K562 (cell line): Measurements from ENCODE around the gene PHB1. TPM values are rescaled to one million over a fixed set of nuclear protein-coding genes. Genes with fewer than 3 reads are reported as not detected.
A peak's percentile ranks its signal among the peaks of the same experiment; 100 is the strongest.

Experiments used
- ATAC-seq: fragments of 200-7000 bp; cut with Tn5 transposase; 3 replicates; pipeline ENCODE4 v1.9.1; 2020; ENCODE audit warnings: moderate library complexity
- BruUV-seq: library from RNA; stranded (reverse); fragments of 400-500 nt; replicated peaks from 2 replicates; lab custom pipeline; 2021; lab: Mats Ljungman, UMichigan
- CTCF ChIA-PET: fragments of 300-600 bp; formaldehyde crosslinking; extraction: SDS; loops from one replicate; lab custom pipeline; 2021; ENCODE audit warnings: low intra/inter-chr PET ratio; lab: Yijun Ruan, JAX
- POLR2A ChIA-PET: fragments of 300-600, 350-650 bp; sonication (Branson Sonifier 250); formaldehyde crosslinking; extraction: SDS; loops from one replicate; lab custom pipeline; 2021; ENCODE audit warnings: antibody characterized with exemption, inconsistent platforms; lab: Yijun Ruan, JAX
- DNase-seq, 4 experiments: peaks; one replicate each; pipeline versions ENCODE4 v3.0.0 to v3.0.0-alpha.2; 2011 to 2018; ENCODE audit warnings: low spot score in 3 of 4, mixed read lengths in 3 of 4; ENCODE audit errors: extremely low read depth in 1 of 4
- FAIRE-seq: peaks from 2 replicates; lab custom pipeline; 2011; peaks lifted over from hg19 to GRCh38; lab: Jason Lieb, UNC
- H2AFZ ChIP-seq: 2 replicates; pipeline ENCODE4 v1.6.0; 2011; ENCODE audit warnings: low read depth, low read length, control low read depth, inconsistent platforms
- H3K27ac ChIP-seq: fragments of 200-600 bp; 3 replicates; pipeline ENCODE4 v1.8.0; 2011; ENCODE audit warnings: low read depth, mild to moderate bottlenecking, control low read depth, inconsistent platforms, low read length, moderate library complexity, mixed read lengths; ENCODE audit errors: extremely low read depth
- H3K27me3 ChIP-seq, 2 experiments: fragments of 300-600 bp in 1 of 2; 2 replicates in 1 of 2; 3 replicates in 1 of 2; pipeline versions ENCODE4 v1.6.0 to v1.8.0; 2011; ENCODE audit warnings: inconsistent platforms in 2 of 2, low read length in 2 of 2, mild to moderate bottlenecking in 1 of 2, mixed read lengths in 1 of 2, moderate library complexity in 1 of 2; ENCODE audit not compliant: control insufficient read depth in 2 of 2, insufficient read depth in 2 of 2
- H3K36me3 ChIP-seq: fragments of 300-600 bp; 3 replicates; pipeline ENCODE4 v1.8.0; 2011; ENCODE audit warnings: mild to moderate bottlenecking, low read length, inconsistent platforms; ENCODE audit not compliant: control insufficient read depth, insufficient read depth
- H3K4me1 ChIP-seq, 2 experiments: fragments of 200-600 bp in 1 of 2; replicated peaks in 1 of 2; 2 replicates in 1 of 2; 3 replicates in 1 of 2; pipeline versions ENCODE4 v1.5.1 to v1.8.0; 2011; ENCODE audit warnings: inconsistent platforms in 2 of 2, low read length in 2 of 2, mild to moderate bottlenecking in 1 of 2, mixed read lengths in 1 of 2, moderate library complexity in 1 of 2; ENCODE audit not compliant: control insufficient read depth in 2 of 2, insufficient read depth in 2 of 2
- H3K4me2 ChIP-seq: 2 replicates; pipeline ENCODE4 v1.6.1; 2011; ENCODE audit warnings: low read length, control low read depth, inconsistent platforms, mixed read lengths; ENCODE audit not compliant: insufficient read depth
- H3K4me3 ChIP-seq: fragments of 200-600 bp; sonication (generic), shearing (Covaris generic); 2 replicates; pipeline ENCODE4 v1.5.1; 2016; ENCODE audit warnings: control low read depth, inconsistent platforms
- H3K79me2 ChIP-seq: fragments of 200-600 bp; 3 replicates; pipeline ENCODE4 v1.8.0; 2011; ENCODE audit warnings: low read length, inconsistent platforms; ENCODE audit not compliant: control insufficient read depth, insufficient read depth
- H3K9ac ChIP-seq, 2 experiments: 2 replicates each; pipeline versions ENCODE4 v1.6.0 to v1.6.1; 2011; ENCODE audit warnings: low read depth in 2 of 2, low read length in 2 of 2, control low read depth in 1 of 2, inconsistent platforms in 1 of 2, mild to moderate bottlenecking in 1 of 2, mixed read lengths in 1 of 2; ENCODE audit not compliant: insufficient read depth in 1 of 2
- H3K9me1 ChIP-seq: one replicate; pipeline ENCODE4 v1.6.0; 2011; ENCODE audit warnings: inconsistent platforms, mild to moderate bottlenecking, low read length, moderate library complexity; ENCODE audit not compliant: control insufficient read depth, insufficient read depth
- H3K9me3 ChIP-seq: replicated peaks from 2 replicates; pipeline ENCODE4 v1.5.1; 2011; ENCODE audit warnings: low read depth, low read length, inconsistent platforms; ENCODE audit not compliant: control insufficient read depth, insufficient read depth
- H4K20me1 ChIP-seq: replicated peaks from 2 replicates; pipeline ENCODE4 v1.6.1; 2011; ENCODE audit warnings: low read length, inconsistent platforms, mixed read lengths; ENCODE audit not compliant: control insufficient read depth, insufficient read depth
- EGR1 ChIP-seq: fragments of 450-650 bp; conservative IDR thresholded peaks from 2 replicates; pipeline ENCODE4 v1.6.1; 2017; ENCODE audit warnings: mild to moderate bottlenecking
- NR2C2 ChIP-seq, 2 experiments: fragments of 200-800 bp in 1 of 2; sonication (Bioruptor generic) in 1 of 2; sonication (generic) in 1 of 2; formaldehyde crosslinking in 1 of 2; IDR thresholded peaks; 2 replicates each; pipeline versions ENCODE4 v1.6.1 to v1.8.0; 2016 to 2022; ENCODE audit warnings: mild to moderate bottlenecking in 1 of 2, missing compliant biosample characterization in 1 of 2, missing genetic modification characterization in 1 of 2, missing genetic modification reagents in 1 of 2
- ZNF695 ChIP-seq: fragments of 450-650 bp; formaldehyde crosslinking; IDR thresholded peaks from 2 replicates; pipeline ENCODE4 v1.4.0; 2020; ENCODE audit warnings: mild to moderate bottlenecking, moderate library complexity
- ZNF77 ChIP-seq: fragments of 250-450 bp; sonication (Bioruptor Pico); IDR thresholded peaks from 2 replicates; pipeline ENCODE4 v1.5.0; 2020
- whole genome bisulfite sequencing: fragments of 100-300 bp; shearing (Covaris generic); methylation state at CpG from one replicate; pipeline ENCODE4 v1.1.6; 2016; ENCODE audit warnings: low coverage, mixed read lengths; ENCODE audit not compliant: insufficient coverage; ENCODE audit errors: missing lambda C conversion rate; 5-methylcytosine and 5-hydroxymethylcytosine counted together
- in situ Hi-C: fragments of 300-500 bp; cut with MboI; formaldehyde crosslinking; loops from 4 replicates; pipeline ENCODE4 v1.15.0; 2018; ENCODE audit warnings: inconsistent platforms, mixed read lengths
- intact Hi-C: fragments of 100-400 bp; cut with micrococcal nuclease; formaldehyde crosslinking; loops from 2 replicates; pipeline ENCODE4 v1.14.2; 2022
- polyA plus RNA-seq, 8 experiments: library from polyadenylated mRNA; depleted of rRNA in 4 of 8; stranded (reverse) in 5 of 8; unstranded in 3 of 8; fragments of >200 nt; fragmentation: Nextera tagmentation in 2 of 8; fragmentation: Illumina TruSeq in 1 of 8; extraction: Ambion mirVana in 2 of 8; extraction: Trizol in 1 of 8; gene quantifications; 2 replicates each; pipeline versions ENCODE4 v1.2.1 to v1.2.3, GENCODE V29; 2011 to 2014; ENCODE audit warnings: inconsistent platforms in 1 of 8, missing spikeins in 1 of 8
- total RNA-seq, 7 experiments: library from RNA; depleted of rRNA in 6 of 7; stranded (reverse); fragments of >200 nt in 6 of 7; fragmentation: Illumina TruSeq in 2 of 7; extraction: Trizol in 2 of 7; gene quantifications; 2 replicates each; pipeline versions ENCODE4 v1.2.1 to v1.2.3, GENCODE V29; 2011 to 2021; ENCODE audit warnings: low replicate concordance in 1 of 7
- TF ChIP-seq, protein P1 (sequence below): fragments of 450-650 bp; IDR thresholded peaks from 2 replicates; pipeline ENCODE4 v1.6.1; 2016
- TF ChIP-seq, protein P2 (sequence below): fragments of 250-450 bp; sonication (Bioruptor Pico); IDR thresholded peaks from 2 replicates; pipeline ENCODE4 v1.4.0; 2020; ENCODE audit warnings: mild to moderate bottlenecking, moderate library complexity
- TF ChIP-seq, protein P3 (sequence below): IDR thresholded peaks from 2 replicates; pipeline ENCODE4 v1.6.1; 2011; ENCODE audit warnings: borderline replicate concordance, low read depth, mild to moderate bottlenecking, moderate library complexity, low read length; ENCODE audit not compliant: insufficient read depth, poor library complexity, severe bottlenecking

Gene PHB1
- total and polyA plus RNA-seq, 9 of the 15 experiments (the other 6 are each of a cell fraction or from before 2014, with no cell fraction given) = 191 to 818 (median 349) TPM

DNA sequence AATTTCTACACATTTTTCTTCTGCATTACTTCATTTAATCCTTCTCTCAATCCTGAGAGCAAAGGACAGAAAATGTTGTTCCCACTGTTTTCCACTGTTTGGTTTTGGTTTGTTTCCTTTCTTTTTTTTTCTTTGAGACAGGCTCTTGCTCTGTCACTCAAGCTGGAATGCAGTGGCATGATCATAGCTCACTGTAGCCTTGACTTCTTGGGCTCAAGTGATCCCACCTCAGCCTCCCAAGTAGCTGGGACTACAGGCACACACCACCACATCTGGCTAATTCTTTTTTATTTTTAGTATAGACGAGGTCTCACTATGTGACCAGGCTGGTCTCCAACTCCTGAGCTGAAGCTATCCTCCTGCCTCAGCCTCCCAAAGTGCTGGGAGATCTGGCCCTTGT, 45.6 kb downstream of the PHB1 start:
- 14% methylated on average over 1 of the region's 1 CpG for WGBS
- no peaks in the 10 kb centered on the region for H3K9me1 ChIP-seq
- no peaks in the 10 kb centered on the region for H3K79me2 ChIP-seq
- ATAC-seq (no peak), DNase-seq (no peak), FAIRE-seq (no peak)
- peaks cover 0 to 8% of the 10 kb centered on the region in 2 experiments; a peak in 3 of 5 replicates for H3K4me1 ChIP-seq
- H3K27me3 ChIP-seq = no peaks in the 10 kb centered on the region
- H4K20me1 ChIP-seq = no peaks in the 10 kb centered on the region
- intact Hi-C loops (no loop called here), in situ Hi-C loops (no loop called here)
- BruUV-seq = no TSS peak
- ChIA-PET CTCF (interaction anchor here (0.7 to 1.1 kb wide), 2 partner anchors 12 to 54 kb away, joined by 3 to 5 read pairs; no protein-coding TSS in a partner anchor), POLR2A (interaction anchor here (1.3 kb wide), 1 partner anchor 8 kb away, joined by 6 read pairs; no protein-coding TSS in a partner anchor)
- no peak overlapping the region for H3K4me2 ChIP-seq
- H3K27ac ChIP-seq = no peak overlapping the region
- H3K9ac ChIP-seq = no peak overlapping the region
- no peak overlapping the region for H3K4me3 ChIP-seq
- no peaks in the 10 kb centered on the region for H3K9me3 ChIP-seq
- no peak for TF ChIP-seq ZNF77 (CRISPR knock-in tag)
- TF ChIP-seq, protein P1, sequence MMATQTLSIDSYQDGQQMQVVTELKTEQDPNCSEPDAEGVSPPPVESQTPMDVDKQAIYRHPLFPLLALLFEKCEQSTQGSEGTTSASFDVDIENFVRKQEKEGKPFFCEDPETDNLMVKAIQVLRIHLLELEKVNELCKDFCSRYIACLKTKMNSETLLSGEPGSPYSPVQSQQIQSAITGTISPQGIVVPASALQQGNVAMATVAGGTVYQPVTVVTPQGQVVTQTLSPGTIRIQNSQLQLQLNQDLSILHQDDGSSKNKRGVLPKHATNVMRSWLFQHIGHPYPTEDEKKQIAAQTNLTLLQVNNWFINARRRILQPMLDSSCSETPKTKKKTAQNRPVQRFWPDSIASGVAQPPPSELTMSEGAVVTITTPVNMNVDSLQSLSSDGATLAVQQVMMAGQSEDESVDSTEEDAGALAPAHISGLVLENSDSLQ = peak; percentile 73
- H3K36me3 ChIP-seq = no peaks in the 10 kb centered on the region
- no peak overlapping the region for H2AFZ ChIP-seq

DNA sequence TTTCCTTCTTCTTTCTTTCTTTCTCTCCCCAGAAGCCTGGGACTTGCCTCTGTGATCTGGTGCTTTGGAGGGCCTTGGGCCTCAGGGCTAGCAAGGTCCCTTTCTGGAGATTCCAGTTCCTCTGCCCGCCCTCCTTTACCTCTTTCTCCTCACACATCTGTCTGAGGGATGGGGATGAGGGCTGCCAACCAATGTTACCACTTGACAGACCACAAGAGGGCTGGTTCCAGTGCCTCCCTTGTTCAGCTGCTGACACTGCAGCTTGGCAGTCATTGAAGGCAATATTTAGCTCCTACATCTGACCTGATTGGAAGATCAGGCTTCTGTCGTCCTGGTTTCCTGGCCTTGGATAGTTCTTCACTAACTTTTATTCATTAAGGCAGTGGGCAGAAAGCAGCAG, 49.0 kb downstream of the PHB1 start:
- peaks cover 9% of the 10 kb centered on the region for H3K79me2 ChIP-seq
- no peak overlapping the region for H3K4me3 ChIP-seq
- POLR2A ChIA-PET = interaction anchor here (0.6 to 1.2 kb wide), 2 partner anchors 9 to 166 kb away, joined by 3 to 4 read pairs; no protein-coding TSS in a partner anchor
- no peaks in the 10 kb centered on the region for H3K27me3 ChIP-seq
- FAIRE-seq = no peak
- peaks cover 15 to 18% of the 10 kb centered on the region in 2 experiments; a peak in 4 of 5 replicates for H3K4me1 ChIP-seq
- WGBS = 18% methylated on average over 2 of the region's 2 CpGs
- no peak overlapping the region for H3K4me2 ChIP-seq
- intact Hi-C loops (no loop called here), in situ Hi-C loops (no loop called here)
- H2AFZ ChIP-seq = peak overlapping the region; percentile 18; the same call in 1 of the 2 replicates
- no peaks in the 10 kb centered on the region for H3K9me1 ChIP-seq
- no TSS peak for BruUV-seq
- H3K9me3 ChIP-seq = no peaks in the 10 kb centered on the region
- ATAC-seq = no peak
- CTCF ChIA-PET = no interaction called here
- DNase-seq = peak in 1 of 4 experiments; percentile 37
- H3K27ac ChIP-seq = no peak overlapping the region
- H3K36me3 ChIP-seq = no peaks in the 10 kb centered on the region
- no peak overlapping the region for H3K9ac ChIP-seq
- H4K20me1 ChIP-seq = no peaks in the 10 kb centered on the region; the same call in 1 of the 2 replicates
- no peak for TF ChIP-seq ZNF695 (CRISPR knock-in tag)
- TF ChIP-seq, protein P2, sequence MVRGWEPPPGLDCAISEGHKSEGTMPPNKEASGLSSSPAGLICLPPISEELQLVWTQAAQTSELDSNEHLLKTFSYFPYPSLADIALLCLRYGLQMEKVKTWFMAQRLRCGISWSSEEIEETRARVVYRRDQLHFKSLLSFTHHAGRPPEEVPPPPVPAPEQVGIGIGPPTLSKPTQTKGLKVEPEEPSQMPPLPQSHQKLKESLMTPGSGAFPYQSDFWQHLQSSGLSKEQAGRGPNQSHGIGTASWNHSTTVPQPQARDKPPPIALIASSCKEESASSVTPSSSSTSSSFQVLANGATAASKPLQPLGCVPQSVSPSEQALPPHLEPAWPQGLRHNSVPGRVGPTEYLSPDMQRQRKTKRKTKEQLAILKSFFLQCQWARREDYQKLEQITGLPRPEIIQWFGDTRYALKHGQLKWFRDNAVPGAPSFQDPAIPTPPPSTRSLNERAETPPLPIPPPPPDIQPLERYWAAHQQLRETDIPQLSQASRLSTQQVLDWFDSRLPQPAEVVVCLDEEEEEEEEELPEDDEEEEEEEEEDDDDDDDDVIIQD (CRISPR knock-in tag) = no peak
- TF ChIP-seq, protein P1 = no peak
- TF ChIP-seq, protein P3, sequence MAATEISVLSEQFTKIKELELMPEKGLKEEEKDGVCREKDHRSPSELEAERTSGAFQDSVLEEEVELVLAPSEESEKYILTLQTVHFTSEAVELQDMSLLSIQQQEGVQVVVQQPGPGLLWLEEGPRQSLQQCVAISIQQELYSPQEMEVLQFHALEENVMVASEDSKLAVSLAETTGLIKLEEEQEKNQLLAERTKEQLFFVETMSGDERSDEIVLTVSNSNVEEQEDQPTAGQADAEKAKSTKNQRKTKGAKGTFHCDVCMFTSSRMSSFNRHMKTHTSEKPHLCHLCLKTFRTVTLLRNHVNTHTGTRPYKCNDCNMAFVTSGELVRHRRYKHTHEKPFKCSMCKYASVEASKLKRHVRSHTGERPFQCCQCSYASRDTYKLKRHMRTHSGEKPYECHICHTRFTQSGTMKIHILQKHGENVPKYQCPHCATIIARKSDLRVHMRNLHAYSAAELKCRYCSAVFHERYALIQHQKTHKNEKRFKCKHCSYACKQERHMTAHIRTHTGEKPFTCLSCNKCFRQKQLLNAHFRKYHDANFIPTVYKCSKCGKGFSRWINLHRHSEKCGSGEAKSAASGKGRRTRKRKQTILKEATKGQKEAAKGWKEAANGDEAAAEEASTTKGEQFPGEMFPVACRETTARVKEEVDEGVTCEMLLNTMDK = peak; percentile 5
- TF ChIP-seq EGR1 = no peak
- TF ChIP-seq NR2C2 (CRISPR knock-in tag; IDR thresholded peaks at IDR 0.05) = no peak
- no peak for TF ChIP-seq NR2C2 (tag; IDR thresholded peaks at IDR 0.05)
